GM18870 (cell line): ENCODE data around the gene ZNF311.
"Not testable (repeated sequence)": the region's sequence is repeated elsewhere in the genome, so short reads cannot be mapped to it uniquely, and the experiment has no call there.

Source experiments
- ATAC-seq: cut with Tn5 transposase; IDR thresholded peaks from one replicate; pipeline ENCODE4 v1.9.1; 2021; ENCODE audit warnings: moderate library complexity; ENCODE audit not compliant: unreplicated experiment

The ZNF311 gene

GRCh38 chr6:28983838-28984237 is 21.3 kb downstream of the ZNF311 start:
- no peak for ATAC-seq

DNA sequence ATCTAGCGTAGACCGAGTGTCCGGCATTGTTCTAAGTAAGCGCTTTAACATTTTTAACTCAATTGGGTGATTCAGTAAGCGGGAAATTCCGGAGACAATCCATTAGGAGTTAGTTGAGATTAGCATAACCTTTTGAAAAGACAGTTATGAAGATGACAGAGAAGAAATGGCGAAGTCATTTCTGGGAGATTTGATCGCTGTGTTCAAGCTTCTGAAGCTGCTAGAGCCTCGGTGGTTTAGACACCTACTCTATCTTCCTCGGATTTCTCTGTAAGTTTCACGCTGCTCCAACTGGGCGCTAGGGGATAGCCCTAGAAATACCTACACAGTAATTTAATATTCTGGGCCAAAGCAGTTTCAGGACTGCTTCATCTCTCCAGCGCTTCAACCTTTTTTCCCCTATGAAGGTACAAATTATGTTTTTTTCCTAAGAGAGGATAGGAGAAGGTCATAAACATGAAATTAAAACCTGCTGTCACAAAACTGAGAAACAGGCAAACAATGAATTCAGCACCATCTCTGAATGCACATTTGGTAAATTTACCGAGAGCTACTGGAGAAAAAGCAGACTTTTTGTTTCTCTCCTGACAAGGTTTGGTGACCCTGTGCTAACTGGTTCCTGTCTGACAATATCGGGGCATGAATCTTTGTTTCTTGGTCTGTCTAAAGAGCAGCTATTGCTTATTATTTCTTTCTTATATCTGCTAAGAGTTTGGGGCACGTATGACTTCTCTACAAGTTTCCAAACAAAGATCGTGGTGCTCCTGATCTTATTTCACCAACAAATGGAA is 22.4 kb downstream of the ZNF311 start:
- ATAC-seq = peak; percentile 11

- ATAC-seq = peak; percentile 64
Measured at GRCh38 chr6:28981833-28982475, 23.2 kb downstream of the ZNF311 start.

GRCh38 chr6:28981431-28981832 is 23.7 kb downstream of the ZNF311 start:
- ATAC-seq = no peak

DNA sequence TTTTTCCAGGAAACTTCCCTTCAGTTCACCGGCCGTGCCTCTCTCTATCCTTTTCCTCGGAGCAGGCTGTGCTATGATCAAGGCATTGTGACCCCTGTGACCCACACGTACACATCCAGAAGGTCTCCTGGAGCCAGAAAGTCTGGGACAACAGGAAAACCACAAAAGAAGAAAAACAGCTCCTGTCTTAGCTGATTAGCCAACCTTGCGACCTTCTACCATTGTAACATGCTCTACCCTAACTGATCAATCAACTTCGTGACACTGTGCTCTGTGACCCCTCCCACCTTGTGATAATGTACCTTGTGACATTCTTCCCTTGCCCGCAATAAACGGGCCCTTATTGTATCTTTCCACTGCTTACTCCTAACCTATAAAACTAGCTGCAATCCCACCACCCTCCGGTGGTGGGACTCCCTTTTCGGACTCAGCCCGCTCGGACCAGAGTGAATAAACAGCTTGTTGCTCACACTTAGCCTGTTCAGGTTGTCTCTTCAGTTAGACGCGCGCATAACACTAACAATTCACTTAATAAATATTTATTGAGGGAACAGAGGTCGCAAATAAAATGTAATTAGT is 24.2 kb downstream of the ZNF311 start:
- ATAC-seq = no peak

DNA sequence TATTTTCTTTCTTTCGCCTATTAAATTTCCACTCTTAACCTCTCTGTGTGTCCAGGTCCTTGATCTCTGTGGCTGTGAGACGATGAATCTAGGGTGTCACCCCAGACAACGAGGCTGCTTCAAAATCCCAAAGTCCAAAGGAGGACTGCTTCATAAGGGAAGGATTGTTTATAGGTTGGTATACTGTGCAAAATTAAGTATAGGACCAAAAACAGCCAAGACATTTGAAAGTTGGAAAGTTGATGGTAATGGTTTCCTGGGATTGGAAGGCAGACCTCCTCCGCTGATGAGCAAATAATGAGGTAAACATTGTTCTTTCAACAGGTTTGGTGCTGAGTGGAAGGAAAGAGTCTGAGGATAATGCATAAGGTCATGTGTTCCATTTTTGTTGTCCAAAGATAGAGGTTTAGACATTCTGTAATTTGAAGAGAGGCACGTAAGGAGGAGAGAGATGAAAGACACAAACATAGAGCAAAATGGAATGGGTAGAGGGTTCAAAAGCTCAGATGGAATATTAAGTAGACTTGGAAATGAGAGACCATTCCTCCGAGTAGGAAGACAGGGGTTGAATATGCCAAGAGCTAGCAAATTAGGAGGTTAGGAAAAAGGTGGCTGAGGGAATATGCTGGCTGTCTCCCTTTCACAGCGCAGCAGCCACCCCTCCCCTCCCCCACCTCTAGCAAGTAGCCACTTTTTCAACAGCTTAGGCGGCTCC is 24.8 kb downstream of the ZNF311 start:
- ATAC-seq = no peak

GRCh38 chr6:28979679-28980078 is 25.4 kb downstream of the ZNF311 start:
- ATAC-seq = no peak

DNA sequence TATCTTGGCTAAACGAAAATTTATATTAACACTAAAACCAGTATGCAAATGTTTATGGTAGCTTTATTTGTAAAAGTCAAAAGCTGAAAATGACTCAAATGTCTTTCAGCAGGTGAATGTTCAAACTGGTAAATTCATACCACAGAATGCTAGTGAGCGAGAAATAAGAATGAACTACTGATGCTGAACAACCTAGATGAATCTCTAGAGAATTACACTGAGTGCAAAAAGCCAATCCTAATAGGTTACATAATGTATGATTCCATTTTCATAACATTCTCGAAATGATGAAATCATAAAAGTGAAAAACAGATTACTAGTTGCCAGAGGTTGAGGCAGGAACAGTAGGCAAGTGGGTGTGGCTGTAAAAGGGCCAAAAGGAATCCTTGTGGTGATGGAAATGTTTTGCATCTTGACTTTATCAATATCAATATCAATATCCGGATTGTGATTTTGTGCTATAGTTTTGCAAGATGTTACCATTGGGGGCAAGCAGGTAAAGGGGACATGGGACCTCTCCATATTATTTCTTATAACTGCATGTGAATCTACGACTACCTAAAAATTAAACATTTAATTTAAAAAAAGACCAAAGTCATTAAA is 26.1 kb downstream of the ZNF311 start:
- no peak for ATAC-seq

GRCh38 chr6:28978133-28978491 is 27.0 kb downstream of the ZNF311 start:
- ATAC-seq = no peak

GRCh38 chr6:28977341-28978132 is 27.6 kb downstream of the ZNF311 start:
- ATAC-seq = no peak

GRCh38 chr6:28976677-28977076 is 28.4 kb downstream of the ZNF311 start:
- no peak for ATAC-seq

- ATAC-seq = no peak
Measured at GRCh38 chr6:28974505-28974904, 30.6 kb downstream of the ZNF311 start.

- ATAC-seq = not testable (repeated sequence)
Measured at GRCh38 chr6:28970056-28970455, 35.1 kb downstream of the ZNF311 start.

DNA sequence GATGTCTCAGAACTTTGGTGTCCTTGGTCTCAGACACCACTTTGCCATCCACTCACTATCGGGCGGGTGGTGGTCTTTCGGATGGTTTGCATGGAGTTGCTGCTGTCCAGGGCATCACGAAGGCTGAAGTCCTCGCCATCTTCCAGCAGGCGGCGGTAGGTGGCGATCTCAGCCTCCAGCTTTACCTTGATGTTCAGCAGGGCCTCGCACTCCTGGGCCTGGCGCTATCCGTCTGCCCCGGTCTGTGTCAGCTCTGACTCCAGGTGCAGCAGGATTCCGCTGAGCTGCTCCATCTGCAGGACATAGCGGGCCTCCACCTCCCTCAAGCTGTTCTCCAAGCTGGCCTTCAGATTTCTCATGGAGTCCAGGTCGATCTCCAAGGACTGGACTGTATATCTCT is 36.0 kb downstream of the ZNF311 start:
- ATAC-seq = no peak

DNA sequence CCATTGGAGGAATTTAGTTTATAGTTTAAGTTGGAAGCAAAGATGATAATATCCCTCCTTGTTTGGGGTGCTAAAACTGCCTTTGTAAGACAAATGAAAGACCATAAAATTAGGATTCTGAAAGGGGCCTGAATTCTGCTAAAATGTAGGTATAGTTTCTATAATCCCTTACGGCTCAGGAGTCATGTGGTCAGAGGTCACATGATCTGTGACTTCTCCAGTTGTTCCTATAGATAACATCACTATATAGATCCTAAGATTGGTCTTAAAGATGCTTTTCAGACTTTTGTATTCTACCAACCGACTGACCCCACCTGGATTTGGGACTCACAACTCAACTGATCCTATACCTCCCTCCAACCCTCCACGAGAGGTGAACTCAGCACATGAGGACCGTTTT is 36.6 kb downstream of the ZNF311 start:
- ATAC-seq = no peak

DNA sequence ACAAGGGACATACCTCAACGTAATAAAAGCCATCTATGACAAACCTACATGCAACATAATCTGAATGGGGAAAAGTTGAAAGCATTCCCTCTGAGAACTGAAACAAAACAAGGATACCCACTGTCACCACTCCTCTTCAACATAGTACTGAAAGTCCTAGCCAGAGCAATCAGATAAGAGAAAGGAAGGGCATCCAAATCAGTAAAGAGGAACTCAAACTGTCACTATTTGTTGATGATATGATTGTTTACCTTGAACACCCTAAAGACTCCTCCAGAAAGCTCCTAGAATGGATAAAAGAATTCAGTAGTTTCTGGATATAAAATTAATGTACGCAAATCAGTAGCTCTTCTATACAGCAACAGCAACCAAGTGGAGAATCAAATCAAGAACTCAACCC is 39.4 kb downstream of the ZNF311 start:
- ATAC-seq = no peak

- no peak for ATAC-seq
Measured at GRCh38 chr6:28960846-28961500, 44.1 kb downstream of the ZNF311 start.

DNA sequence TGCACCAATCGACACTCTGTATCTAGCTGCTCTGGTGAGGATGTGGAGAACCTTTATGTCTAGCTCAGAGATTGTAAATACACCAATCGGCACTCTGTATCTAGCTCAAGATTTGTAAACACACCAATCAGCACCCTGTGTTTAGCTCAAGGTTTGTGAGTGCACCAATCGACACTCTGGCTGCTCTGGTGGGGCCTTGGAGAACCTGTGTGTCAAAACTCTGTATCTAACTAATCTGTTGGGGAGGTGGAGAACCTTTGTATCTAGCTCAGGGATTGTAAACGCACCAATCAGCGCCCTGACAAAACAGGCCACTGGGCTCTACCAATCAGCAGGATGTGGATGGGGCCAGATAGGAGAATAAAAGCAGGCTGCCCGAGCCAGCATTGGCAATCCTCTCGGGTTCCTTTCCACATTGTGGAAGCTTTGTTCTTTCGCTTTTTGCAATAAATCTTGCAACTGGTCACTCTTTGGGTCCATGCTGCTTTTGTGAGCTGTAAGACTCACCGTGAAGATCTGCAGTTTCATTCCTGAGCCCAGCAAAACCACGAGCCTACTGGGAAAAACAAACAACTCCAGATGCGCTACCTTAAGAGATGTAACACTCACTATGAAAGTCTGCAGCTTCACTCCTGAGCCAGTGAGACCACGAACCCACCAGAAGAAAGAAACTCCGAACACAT is 46.4 kb downstream of the ZNF311 start:
- not testable (repeated sequence) for ATAC-seq

GRCh38 chr6:28957795-28958314 is 47.3 kb downstream of the ZNF311 start:
- ATAC-seq = not testable (repeated sequence)
